ENCODE results near the gene CAD. TPM values are rescaled to one million over a fixed set of nuclear protein-coding genes. Genes with fewer than 3 reads are reported as not detected.

The CAD gene
- total and polyA plus RNA-seq, 10 of the 15 experiments (the other 5 are each of a cell fraction or from before 2014, with no cell fraction given), result 7.6 to 119 (median 50.7) TPM

- TF ChIP-seq MXI1 (IDR thresholded peaks at IDR 0.05; ENCODE audit: low read depth, low read length), result no peak
- RAD21 ChIA-PET (ENCODE audit: unreplicated experiment), result no interaction called here
- DNase-seq (ENCODE audit: low read depth, low spot score), result no peak
- POLR2A ChIA-PET, result no interaction called here
- Histone ChIP-seq H2AFZ (ENCODE audit: control insufficient read depth, low read depth, low read length) (no peak overlapping the region), H3K79me2 (ENCODE audit: control insufficient read depth, insufficient read depth, low read length) (no peaks in the 10 kb centered on the region), H3K9me3 (replicated peaks; ENCODE audit: control insufficient read depth, insufficient read depth, low read length) (no peaks in the 10 kb centered on the region), H4K20me1 (ENCODE audit: control insufficient read depth, insufficient read depth) (no peaks in the 10 kb centered on the region), H3K4me2 (ENCODE audit: control insufficient read depth, insufficient read depth) (no peak overlapping the region), H3K27me3 (replicated peaks in 1 of 2; ENCODE audit: control insufficient read depth in 2 of 2, insufficient read depth in 2 of 2, low read length in 1 of 2) (no peaks in the 10 kb centered on the region; a peak in 1 of 4 replicates), H3K4me3 (no peak overlapping the region), H3K36me3 (ENCODE audit: control insufficient read depth in 2 of 2, insufficient read depth in 2 of 2, low read length in 1 of 2) (no peaks in the 10 kb centered on the region), H3K4me1 (ENCODE audit: control insufficient read depth, insufficient read depth, low read length) (peaks cover 15% of the 10 kb centered on the region), H3K27ac (ENCODE audit: control insufficient read depth, insufficient read depth) (no peak overlapping the region), H3K9ac (ENCODE audit: control insufficient read depth, insufficient read depth, low read length) (no peak overlapping the region)
- WGBS (ENCODE audit: insufficient coverage, insufficient replicate concordance, low lambda C conversion rate, missing lambda C conversion rate), result 9% methylated on average over 6 of the region's 6 CpGs
- SMC1A ChIA-PET (ENCODE audit: uncharacterized antibody, unreplicated experiment), result interaction anchor here (0.6 to 1.5 kb wide), 3 partner anchors 17 to 393 kb away, joined by 3 to 4 read pairs (median 3); no protein-coding TSS in a partner anchor
- CTCF ChIA-PET, result interaction anchor here (0.7 to 1.5 kb wide), 4 partner anchors 13 to 124 kb away, joined by 3 to 8 read pairs (median 3); no protein-coding TSS in a partner anchor
- in situ Hi-C loops (cut with MboI) (no loop called here), intact Hi-C loops (cut with micrococcal nuclease; ENCODE audit: unreplicated experiment) (loop anchor here (10.0 kb wide), 1 partner anchor 110 kb away; the partner anchor contains the start of gene TRIM54)
- no TSS peak for BruUV-seq (replicated peaks)
- ATAC-seq, result peak; percentile 46; the same call in 2 of the 3 replicates
- no peak for FAIRE-seq
These were observed 42.5 kb upstream of the CAD start for GRCh38 chr2:27174638-27175037.

DNA sequence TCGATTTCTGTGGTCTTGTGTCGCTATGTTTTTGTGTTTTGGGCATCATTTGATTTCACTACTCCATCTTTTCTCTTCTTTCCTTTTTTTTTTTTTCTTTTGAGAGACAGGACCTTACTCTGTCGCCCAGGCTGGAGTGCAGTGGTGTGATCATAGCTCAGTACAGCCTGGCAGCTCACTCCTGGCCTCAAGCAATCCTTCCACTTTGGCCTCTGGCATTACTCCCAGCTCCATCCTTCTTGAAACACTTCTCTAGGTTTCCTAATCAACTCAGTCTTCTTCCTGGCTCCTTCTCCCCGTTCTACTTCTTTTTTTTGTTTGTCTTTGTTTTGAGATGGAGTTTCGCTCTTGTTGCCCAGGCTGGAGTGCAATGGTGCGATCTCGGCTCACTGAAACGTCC is 41.8 kb upstream of the CAD start:
- Histone ChIP-seq H3K27me3 (replicated peaks in 1 of 2; ENCODE audit: control insufficient read depth in 2 of 2, insufficient read depth in 2 of 2, low read length in 1 of 2) (no peaks in the 10 kb centered on the region; a peak in 1 of 4 replicates), H3K4me3 (no peak overlapping the region), H3K4me2 (ENCODE audit: control insufficient read depth, insufficient read depth) (no peak overlapping the region), H3K27ac (ENCODE audit: control insufficient read depth, insufficient read depth) (no peak overlapping the region), H3K9ac (ENCODE audit: control insufficient read depth, insufficient read depth, low read length) (no peak overlapping the region), H2AFZ (ENCODE audit: control insufficient read depth, low read depth, low read length) (no peak overlapping the region), H3K36me3 (ENCODE audit: control insufficient read depth in 2 of 2, insufficient read depth in 2 of 2, low read length in 1 of 2) (no peaks in the 10 kb centered on the region), H3K4me1 (ENCODE audit: control insufficient read depth, insufficient read depth, low read length) (peaks cover 8% of the 10 kb centered on the region), H3K9me3 (replicated peaks; ENCODE audit: control insufficient read depth, insufficient read depth, low read length) (no peaks in the 10 kb centered on the region), H3K79me2 (ENCODE audit: control insufficient read depth, insufficient read depth, low read length) (no peaks in the 10 kb centered on the region), H4K20me1 (ENCODE audit: control insufficient read depth, insufficient read depth) (no peaks in the 10 kb centered on the region)
- in situ Hi-C loops (cut with MboI), result no loop called here
- DNase-seq (ENCODE audit: low read depth, low spot score) (no peak), ATAC-seq (no peak), FAIRE-seq (no peak)
- RAD21 ChIA-PET (ENCODE audit: unreplicated experiment), result no interaction called here
- intact Hi-C loops (cut with micrococcal nuclease; ENCODE audit: unreplicated experiment), result loop anchor here (10.0 kb wide), 1 partner anchor 109 kb away; the partner anchor contains the start of gene TRIM54
- WGBS (ENCODE audit: insufficient coverage, insufficient replicate concordance, low lambda C conversion rate, missing lambda C conversion rate), result 41% methylated on average over 8 of the region's 8 CpGs
- SMC1A ChIA-PET (ENCODE audit: uncharacterized antibody, unreplicated experiment), result interaction anchor here (1.0 to 1.5 kb wide), 3 partner anchors 9 to 80 kb away, joined by 3 to 4 read pairs (median 3); no protein-coding TSS in a partner anchor
- CTCF ChIA-PET, result interaction anchor here (0.7 to 1.1 kb wide), 4 partner anchors 11 to 127 kb away, joined by 3 to 8 read pairs (median 4); no protein-coding TSS in a partner anchor
- no TSS peak for BruUV-seq (replicated peaks)
- POLR2A ChIA-PET, result no interaction called here
- TF ChIP-seq, protein P1, sequence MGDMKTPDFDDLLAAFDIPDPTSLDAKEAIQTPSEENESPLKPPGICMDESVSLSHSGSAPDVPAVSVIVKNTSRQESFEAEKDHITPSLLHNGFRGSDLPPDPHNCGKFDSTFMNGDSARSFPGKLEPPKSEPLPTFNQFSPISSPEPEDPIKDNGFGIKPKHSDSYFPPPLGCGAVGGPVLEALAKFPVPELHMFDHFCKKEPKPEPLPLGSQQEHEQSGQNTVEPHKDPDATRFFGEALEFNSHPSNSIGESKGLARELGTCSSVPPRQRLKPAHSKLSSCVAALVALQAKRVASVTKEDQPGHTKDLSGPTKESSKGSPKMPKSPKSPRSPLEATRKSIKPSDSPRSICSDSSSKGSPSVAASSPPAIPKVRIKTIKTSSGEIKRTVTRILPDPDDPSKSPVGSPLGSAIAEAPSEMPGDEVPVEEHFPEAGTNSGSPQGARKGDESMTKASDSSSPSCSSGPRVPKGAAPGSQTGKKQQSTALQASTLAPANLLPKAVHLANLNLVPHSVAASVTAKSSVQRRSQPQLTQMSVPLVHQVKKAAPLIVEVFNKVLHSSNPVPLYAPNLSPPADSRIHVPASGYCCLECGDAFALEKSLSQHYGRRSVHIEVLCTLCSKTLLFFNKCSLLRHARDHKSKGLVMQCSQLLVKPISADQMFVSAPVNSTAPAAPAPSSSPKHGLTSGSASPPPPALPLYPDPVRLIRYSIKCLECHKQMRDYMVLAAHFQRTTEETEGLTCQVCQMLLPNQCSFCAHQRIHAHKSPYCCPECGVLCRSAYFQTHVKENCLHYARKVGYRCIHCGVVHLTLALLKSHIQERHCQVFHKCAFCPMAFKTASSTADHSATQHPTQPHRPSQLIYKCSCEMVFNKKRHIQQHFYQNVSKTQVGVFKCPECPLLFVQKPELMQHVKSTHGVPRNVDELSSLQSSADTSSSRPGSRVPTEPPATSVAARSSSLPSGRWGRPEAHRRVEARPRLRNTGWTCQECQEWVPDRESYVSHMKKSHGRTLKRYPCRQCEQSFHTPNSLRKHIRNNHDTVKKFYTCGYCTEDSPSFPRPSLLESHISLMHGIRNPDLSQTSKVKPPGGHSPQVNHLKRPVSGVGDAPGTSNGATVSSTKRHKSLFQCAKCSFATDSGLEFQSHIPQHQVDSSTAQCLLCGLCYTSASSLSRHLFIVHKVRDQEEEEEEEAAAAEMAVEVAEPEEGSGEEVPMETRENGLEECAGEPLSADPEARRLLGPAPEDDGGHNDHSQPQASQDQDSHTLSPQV (IDR thresholded peaks at IDR 0.05), result no peak
- TF ChIP-seq, protein P2, sequence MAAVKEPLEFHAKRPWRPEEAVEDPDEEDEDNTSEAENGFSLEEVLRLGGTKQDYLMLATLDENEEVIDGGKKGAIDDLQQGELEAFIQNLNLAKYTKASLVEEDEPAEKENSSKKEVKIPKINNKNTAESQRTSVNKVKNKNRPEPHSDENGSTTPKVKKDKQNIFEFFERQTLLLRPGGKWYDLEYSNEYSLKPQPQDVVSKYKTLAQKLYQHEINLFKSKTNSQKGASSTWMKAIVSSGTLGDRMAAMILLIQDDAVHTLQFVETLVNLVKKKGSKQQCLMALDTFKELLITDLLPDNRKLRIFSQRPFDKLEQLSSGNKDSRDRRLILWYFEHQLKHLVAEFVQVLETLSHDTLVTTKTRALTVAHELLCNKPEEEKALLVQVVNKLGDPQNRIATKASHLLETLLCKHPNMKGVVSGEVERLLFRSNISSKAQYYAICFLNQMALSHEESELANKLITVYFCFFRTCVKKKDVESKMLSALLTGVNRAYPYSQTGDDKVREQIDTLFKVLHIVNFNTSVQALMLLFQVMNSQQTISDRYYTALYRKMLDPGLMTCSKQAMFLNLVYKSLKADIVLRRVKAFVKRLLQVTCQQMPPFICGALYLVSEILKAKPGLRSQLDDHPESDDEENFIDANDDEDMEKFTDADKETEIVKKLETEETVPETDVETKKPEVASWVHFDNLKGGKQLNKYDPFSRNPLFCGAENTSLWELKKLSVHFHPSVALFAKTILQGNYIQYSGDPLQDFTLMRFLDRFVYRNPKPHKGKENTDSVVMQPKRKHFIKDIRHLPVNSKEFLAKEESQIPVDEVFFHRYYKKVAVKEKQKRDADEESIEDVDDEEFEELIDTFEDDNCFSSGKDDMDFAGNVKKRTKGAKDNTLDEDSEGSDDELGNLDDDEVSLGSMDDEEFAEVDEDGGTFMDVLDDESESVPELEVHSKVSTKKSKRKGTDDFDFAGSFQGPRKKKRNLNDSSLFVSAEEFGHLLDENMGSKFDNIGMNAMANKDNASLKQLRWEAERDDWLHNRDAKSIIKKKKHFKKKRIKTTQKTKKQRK (IDR thresholded peaks at IDR 0.05; ENCODE audit: low read depth, low read length), result no peak
- no peak for TF ChIP-seq EGR1 (IDR thresholded peaks at IDR 0.05; ENCODE audit: borderline replicate concordance in 1 of 2, low read depth in 2 of 2, low read length in 2 of 2)
- no peak for TF ChIP-seq POU2F2 (IDR thresholded peaks at IDR 0.05; ENCODE audit: borderline replicate concordance, low read depth, low read length)
- TF ChIP-seq SMARCA5 (IDR thresholded peaks at IDR 0.05), result no peak
- no peak for TF ChIP-seq NFYB (IDR thresholded peaks at IDR 0.05; ENCODE audit: insufficient read depth, low read depth, low read length)

Measured in GM12878 (cell line).